Vagina (tissue), 2 donors: ENCODE results near the gene RAB17. TPM values are rescaled to one million over a fixed set of nuclear protein-coding genes. Genes with fewer than 3 reads are reported as not detected.

ENCODE experiments used
- DNase-seq, 2 donors: peaks; one replicate each; pipeline ENCODE4 v3.0.0-alpha.2; 2017; ENCODE audit errors: extremely low spot score in 2 of 2
- H3K27ac ChIP-seq: fragments of 200-600 bp; sonication (generic); one replicate; pipeline ENCODE4 v1.5.1; 2019
- H3K27me3 ChIP-seq: fragments of 200-600 bp; sonication (generic); one replicate; pipeline ENCODE4 v1.5.1; 2019
- H3K36me3 ChIP-seq, 2 donors: fragments of 200-600 bp; sonication (generic); one replicate each; pipeline ENCODE4 v1.5.1; 2017 to 2019
- H3K4me1 ChIP-seq: fragments of 200-600 bp; sonication (generic); one replicate; pipeline ENCODE4 v1.5.1; 2019
- H3K4me3 ChIP-seq, 2 donors: fragments of 200-600 bp; sonication (generic); 1 replicate in 1 of 2; 2 replicates in 1 of 2; pipeline ENCODE4 v1.5.1; 2016 to 2019
- H3K9me3 ChIP-seq: fragments of 200-600 bp; sonication (generic); one replicate; pipeline ENCODE4 v1.5.1; 2019
- POLR2A ChIP-seq, 2 donors: fragments of 450-650 bp; IDR thresholded peaks; one replicate each; pipeline ENCODE4 v1.6.1; 2017; ENCODE audit warnings: antibody characterized with exemption in 2 of 2, mild to moderate bottlenecking in 2 of 2, moderate library complexity in 2 of 2
- POLR2AphosphoS5 ChIP-seq, 2 donors: sonication (generic); formaldehyde crosslinking; IDR thresholded peaks; one replicate each; pipeline ENCODE4 v1.9.0; 2017; ENCODE audit warnings: antibody characterized with exemption in 2 of 2, mild to moderate bottlenecking in 2 of 2, low read depth in 1 of 2; ENCODE audit not compliant: insufficient read depth in 1 of 2
- intact Hi-C: fragments of 100-400 bp; cut with DNase I; formaldehyde crosslinking; loops from one replicate; pipeline ENCODE4 v1.15.1; 2023
- total RNA-seq: library from RNA; depleted of rRNA; stranded (reverse); fragments of >200 nt; gene quantifications from one replicate; pipeline ENCODE4 v1.2.3, GENCODE V29; 2016
- TF ChIP-seq, protein P1 (sequence below), 3 experiments: fragments of 450-650 bp in 2 of 3; fragments of 200-600 bp in 1 of 3; sonication (generic) in 1 of 3; IDR thresholded peaks; one replicate each; pipeline ENCODE4 v1.5.1; 2017 to 2019; ENCODE audit warnings: antibody characterized with exemption in 3 of 3, mild to moderate bottlenecking in 2 of 3, moderate library complexity in 2 of 3

Gene RAB17
- total RNA-seq, 1 donor from 2014 or later: not detected

DNA sequence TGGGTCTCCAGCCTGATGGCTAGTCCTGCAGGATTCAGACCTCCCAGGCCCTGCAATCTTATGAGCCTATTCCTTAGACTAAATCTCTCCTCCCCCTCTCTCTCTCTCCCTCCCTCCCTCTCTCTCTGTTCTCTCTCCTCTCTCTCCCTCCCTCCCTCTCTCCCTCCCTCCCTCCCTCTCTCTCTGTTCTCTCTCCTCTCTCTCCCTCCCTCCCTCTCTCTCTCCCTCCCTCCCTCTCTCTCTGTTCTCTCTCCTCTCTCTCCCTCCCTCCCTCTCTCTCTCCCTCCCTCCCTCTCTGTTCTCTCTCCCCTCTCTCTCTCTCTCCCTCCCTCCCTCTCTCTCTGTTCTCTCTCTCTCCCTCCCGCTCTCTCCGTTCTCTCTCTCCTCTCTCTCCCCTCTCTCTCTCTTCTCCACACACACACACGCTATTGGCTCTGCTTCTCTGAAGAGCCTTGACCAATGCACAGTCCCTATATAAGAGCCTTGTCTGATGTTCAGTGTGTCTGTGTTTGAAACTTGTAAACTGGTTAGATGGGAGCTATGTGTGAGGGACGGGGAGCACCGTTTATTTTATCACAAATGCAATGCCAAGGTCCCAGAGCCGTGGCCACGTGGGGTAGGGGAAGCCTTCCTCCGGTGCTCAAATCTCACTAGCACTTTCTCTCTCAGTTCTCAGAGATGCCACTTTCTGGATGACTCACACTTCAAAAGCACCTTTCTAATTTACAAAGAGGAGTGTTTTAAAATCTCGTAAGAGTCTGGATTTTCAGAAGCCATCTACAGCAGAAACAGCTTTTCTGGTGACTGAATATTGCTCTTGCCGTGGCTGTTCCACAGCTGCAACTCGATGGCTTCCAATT is 33.5 kb downstream of the RAB17 start:
- DNase-seq: no peak
- intact Hi-C loops: no loop called here
- Histone ChIP-seq H3K9me3 (no peaks in the 10 kb centered on the region), H3K27me3 (no peaks in the 10 kb centered on the region), H3K36me3 (peaks cover 0 to 35% of the 10 kb centered on the region in 2 donors), H3K27ac (peak overlapping the region; percentile 83), H3K4me3 (no peak overlapping the region), H3K4me1 (peaks cover 30% of the 10 kb centered on the region)
- TF ChIP-seq, protein P1, sequence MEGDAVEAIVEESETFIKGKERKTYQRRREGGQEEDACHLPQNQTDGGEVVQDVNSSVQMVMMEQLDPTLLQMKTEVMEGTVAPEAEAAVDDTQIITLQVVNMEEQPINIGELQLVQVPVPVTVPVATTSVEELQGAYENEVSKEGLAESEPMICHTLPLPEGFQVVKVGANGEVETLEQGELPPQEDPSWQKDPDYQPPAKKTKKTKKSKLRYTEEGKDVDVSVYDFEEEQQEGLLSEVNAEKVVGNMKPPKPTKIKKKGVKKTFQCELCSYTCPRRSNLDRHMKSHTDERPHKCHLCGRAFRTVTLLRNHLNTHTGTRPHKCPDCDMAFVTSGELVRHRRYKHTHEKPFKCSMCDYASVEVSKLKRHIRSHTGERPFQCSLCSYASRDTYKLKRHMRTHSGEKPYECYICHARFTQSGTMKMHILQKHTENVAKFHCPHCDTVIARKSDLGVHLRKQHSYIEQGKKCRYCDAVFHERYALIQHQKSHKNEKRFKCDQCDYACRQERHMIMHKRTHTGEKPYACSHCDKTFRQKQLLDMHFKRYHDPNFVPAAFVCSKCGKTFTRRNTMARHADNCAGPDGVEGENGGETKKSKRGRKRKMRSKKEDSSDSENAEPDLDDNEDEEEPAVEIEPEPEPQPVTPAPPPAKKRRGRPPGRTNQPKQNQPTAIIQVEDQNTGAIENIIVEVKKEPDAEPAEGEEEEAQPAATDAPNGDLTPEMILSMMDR (IDR thresholded peaks at IDR 0.05): peak in 1 of 3 experiments; percentile 35
- TF ChIP-seq POLR2AphosphoS5 (IDR thresholded peaks at IDR 0.05; ENCODE audit: insufficient read depth in 1 of 2, low read depth in 1 of 2): no peak

DNA sequence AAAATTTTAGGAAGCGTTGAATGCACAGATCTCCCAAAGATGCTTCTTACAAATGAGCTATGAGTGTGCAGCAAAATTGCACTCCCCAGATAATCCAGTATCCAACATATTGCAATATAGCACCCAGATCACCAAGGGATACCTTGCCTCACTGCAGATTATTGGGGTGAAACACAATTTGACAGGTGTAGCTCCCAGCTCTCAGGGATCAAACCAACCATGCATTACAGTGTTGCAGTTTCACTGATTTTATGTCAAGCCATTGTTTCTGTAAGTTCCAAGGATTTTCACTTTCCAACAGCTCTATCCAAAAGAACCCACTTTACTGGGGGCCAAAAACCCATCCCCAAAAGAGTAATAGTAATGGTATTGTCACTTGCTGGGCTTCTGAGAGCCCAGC is 35.0 kb downstream of the RAB17 start:
- H3K27me3 ChIP-seq: no peaks in the 10 kb centered on the region
- intact Hi-C loops: no loop called here
- H3K4me3 ChIP-seq: no peak overlapping the region
- peaks cover 30% of the 10 kb centered on the region for H3K4me1 ChIP-seq
- TF ChIP-seq POLR2A (IDR thresholded peaks at IDR 0.05) (no peak), POLR2AphosphoS5 (IDR thresholded peaks at IDR 0.05; ENCODE audit: insufficient read depth in 1 of 2, low read depth in 1 of 2) (no peak)
- TF ChIP-seq, protein P1 (IDR thresholded peaks at IDR 0.05): no peak
- no peak overlapping the region for H3K27ac ChIP-seq
- peaks cover 0 to 35% of the 10 kb centered on the region in 2 donors for H3K36me3 ChIP-seq
- DNase-seq: no peak
- H3K9me3 ChIP-seq: no peaks in the 10 kb centered on the region

GRCh38 chr2:237553948-237554347 is 36.6 kb downstream of the RAB17 start:
- no peak overlapping the region for H3K4me3 ChIP-seq
- intact Hi-C loops: no loop called here
- no peak for TF ChIP-seq POLR2A (IDR thresholded peaks at IDR 0.05)
- no peak for TF ChIP-seq POLR2AphosphoS5 (IDR thresholded peaks at IDR 0.05; ENCODE audit: insufficient read depth in 1 of 2, low read depth in 1 of 2)
- TF ChIP-seq, protein P1 (IDR thresholded peaks at IDR 0.05): no peak
- H3K9me3 ChIP-seq: no peaks in the 10 kb centered on the region
- no peak overlapping the region for H3K27ac ChIP-seq
- peaks cover 0 to 35% of the 10 kb centered on the region in 2 donors for H3K36me3 ChIP-seq
- no peaks in the 10 kb centered on the region for H3K27me3 ChIP-seq
- DNase-seq: no peak
- H3K4me1 ChIP-seq: peaks cover 20% of the 10 kb centered on the region

DNA sequence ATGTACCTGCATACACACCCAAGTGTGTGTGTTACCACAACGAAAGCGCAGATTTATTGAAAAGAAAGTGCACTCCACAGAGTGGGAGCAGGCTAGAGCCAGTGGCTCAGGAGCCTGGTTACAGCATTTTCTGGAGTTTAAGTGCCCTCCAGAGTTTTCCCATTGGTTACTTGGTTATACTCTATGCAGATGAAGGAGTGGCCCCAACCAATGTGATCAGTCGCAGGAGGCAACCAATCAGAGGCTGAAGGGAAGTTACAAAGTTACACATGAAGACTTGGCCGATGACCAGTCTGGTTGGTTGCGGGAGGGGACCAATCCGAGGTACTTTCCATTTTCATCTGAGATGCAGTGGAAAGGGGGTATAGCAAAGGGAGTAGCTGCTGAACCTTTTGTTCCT is 37.6 kb downstream of the RAB17 start:
- no peak for TF ChIP-seq POLR2A (IDR thresholded peaks at IDR 0.05)
- TF ChIP-seq POLR2AphosphoS5 (IDR thresholded peaks at IDR 0.05; ENCODE audit: insufficient read depth in 1 of 2, low read depth in 1 of 2): no peak
- TF ChIP-seq, protein P1 (IDR thresholded peaks at IDR 0.05): no peak
- no peaks in the 10 kb centered on the region for H3K27me3 ChIP-seq
- no peak overlapping the region for H3K27ac ChIP-seq
- H3K36me3 ChIP-seq: peaks cover 0 to 46% of the 10 kb centered on the region in 2 donors
- intact Hi-C loops: no loop called here
- H3K9me3 ChIP-seq: no peaks in the 10 kb centered on the region
- peaks cover 12% of the 10 kb centered on the region for H3K4me1 ChIP-seq
- no peak for DNase-seq
- no peak overlapping the region for H3K4me3 ChIP-seq

DNA sequence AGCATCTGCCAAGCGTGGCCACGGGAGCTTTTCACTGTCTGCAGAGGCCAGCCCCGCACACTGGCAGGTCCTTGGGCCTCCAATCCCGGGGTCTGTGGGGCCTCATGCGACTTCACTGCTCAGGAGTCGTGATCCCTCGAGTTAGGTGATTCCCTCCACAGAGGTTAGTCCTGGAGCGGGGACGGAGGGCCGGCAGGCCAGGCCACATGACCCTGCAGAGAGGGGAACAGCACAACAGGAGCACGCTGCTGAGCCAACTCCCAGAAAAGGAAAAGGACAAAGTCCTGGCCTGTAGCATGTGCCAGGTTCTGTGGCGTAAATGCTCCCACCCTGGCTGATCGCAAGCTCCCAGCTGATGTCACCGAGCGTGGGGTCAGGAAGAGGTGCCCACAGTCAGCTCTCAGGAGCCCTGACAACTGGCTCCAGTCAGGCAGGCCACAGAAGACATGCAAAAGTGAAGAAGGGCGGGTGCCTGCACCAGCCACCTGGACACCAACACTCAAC is 39.4 kb downstream of the RAB17 start:
- no peak for DNase-seq
- no peaks in the 10 kb centered on the region for H3K27me3 ChIP-seq
- peaks cover 8% of the 10 kb centered on the region for H3K4me1 ChIP-seq
- no peak overlapping the region for H3K27ac ChIP-seq
- H3K4me3 ChIP-seq: no peak overlapping the region
- H3K9me3 ChIP-seq: no peaks in the 10 kb centered on the region
- peaks cover 0 to 51% of the 10 kb centered on the region in 2 donors for H3K36me3 ChIP-seq
- TF ChIP-seq POLR2A (IDR thresholded peaks at IDR 0.05): no peak
- intact Hi-C loops: no loop called here
